HPDE6-E6E7 (cell line): ENCODE results near the gene DLEC1.

Experiments used
- DNase-seq: peaks from one replicate; pipeline ENCODE4 v3.0.0; 2011; ENCODE audit warnings: missing footprints; ENCODE audit errors: extremely low spot score

The DLEC1 gene

GRCh38 chr3:38136777-38137614, 98.0 kb downstream of the DLEC1 start, which contains the start of gene ACAA1:
ACAA1 (minus strand) TSS chr3:38137127; CDS start chr3:38137035, 92 bp downstream.
- DNase-seq: peak; percentile 76

GRCh38 chr3:38137615-38138348, 98.8 kb downstream of the DLEC1 start:
- DNase-seq: no peak

- DNase-seq: no peak
Measured at GRCh38 chr3:38138349-38139190, 99.6 kb downstream of the DLEC1 start, which contains the start of gene MYD88. MYD88 (plus strand) TSS chr3:38138661; CDS start chr3:38138701, 40 bp downstream.

- DNase-seq: no peak
Measured at GRCh38 chr3:38139191-38139590, 100.2 kb downstream of the DLEC1 start.

- DNase-seq: no peak
Measured at GRCh38 chr3:38139652-38140051, 100.6 kb downstream of the DLEC1 start.

GRCh38 chr3:38140326-38141172, 101.5 kb downstream of the DLEC1 start:
- no peak for DNase-seq

GRCh38 chr3:38141173-38141951, 102.4 kb downstream of the DLEC1 start:
- no peak for DNase-seq

- DNase-seq: no peak
Measured at GRCh38 chr3:38141952-38142273, 102.9 kb downstream of the DLEC1 start.

- no peak for DNase-seq
Measured at GRCh38 chr3:38142959-38143358, 104.0 kb downstream of the DLEC1 start.

- no peak for DNase-seq
Measured at GRCh38 chr3:38143511-38143910, 104.5 kb downstream of the DLEC1 start.

- no peak for DNase-seq
Measured at GRCh38 chr3:38146504-38146903, 107.5 kb downstream of the DLEC1 start.

GRCh38 chr3:38147421-38147820, 108.4 kb downstream of the DLEC1 start:
- no peak for DNase-seq

- DNase-seq: no peak
Measured at GRCh38 chr3:38148311-38148882, 109.4 kb downstream of the DLEC1 start.

- DNase-seq: no peak
Measured at GRCh38 chr3:38149708-38150107, 110.7 kb downstream of the DLEC1 start.

- no peak for DNase-seq
Measured at GRCh38 chr3:38150780-38151528, 111.9 kb downstream of the DLEC1 start.

- no peak for DNase-seq
Measured at GRCh38 chr3:38151667-38152265, 112.8 kb downstream of the DLEC1 start.

GRCh38 chr3:38152609-38153008, 113.6 kb downstream of the DLEC1 start:
- DNase-seq: no peak

GRCh38 chr3:38153221-38153620, 114.2 kb downstream of the DLEC1 start:
- no peak for DNase-seq

- DNase-seq: peak; percentile 41
Measured at GRCh38 chr3:38154033-38154494, 115.1 kb downstream of the DLEC1 start.
